H1 (cell line): ENCODE data around the gene SLC12A2.

ENCODE experiments used
- ATF2 ChIP-seq: IDR thresholded peaks from 2 replicates; pipeline ENCODE4 v1.6.1; 2012; ENCODE audit warnings: low read length, inconsistent platforms
- BRCA1 ChIP-seq: IDR thresholded peaks from 2 replicates; pipeline ENCODE4 v1.6.1; 2012; ENCODE audit warnings: low read depth, low read length, improper control_type of control experiment
- CEBPB ChIP-seq: IDR thresholded peaks from 2 replicates; pipeline ENCODE4 v1.6.1; 2012; ENCODE audit warnings: low read depth, low read length
- CHD1 ChIP-seq: IDR thresholded peaks from 2 replicates; pipeline ENCODE4 v1.6.1; 2012; ENCODE audit warnings: low read depth, low read length, improper control_type of control experiment
- EGR1 ChIP-seq: IDR thresholded peaks from 2 replicates; pipeline ENCODE4 v1.6.1; 2011; ENCODE audit warnings: low read depth, low read length, borderline replicate concordance
- EZH2 ChIP-seq: fragments of 200-600 bp; sonication (generic); IDR thresholded peaks from 2 replicates; pipeline ENCODE4 v1.7.1; 2012; ENCODE audit warnings: low read depth, mild to moderate bottlenecking, moderate library complexity, low read length, inconsistent platforms; ENCODE audit not compliant: severe bottlenecking
- MAX ChIP-seq: IDR thresholded peaks from 2 replicates; pipeline ENCODE4 v1.6.1; 2012; ENCODE audit warnings: inconsistent platforms
- POLR2AphosphoS5 ChIP-seq: IDR thresholded peaks from 2 replicates; pipeline ENCODE4 v1.6.1; 2011; ENCODE audit warnings: low read depth, low read length
- SIN3A ChIP-seq, 2 experiments: IDR thresholded peaks in 1 of 2; conservative IDR thresholded peaks in 1 of 2; 2 replicates each; pipeline ENCODE4 v1.6.1; 2011 to 2012; ENCODE audit warnings: low read length in 2 of 2, improper control_type of control experiment in 1 of 2, low read depth in 1 of 2, mild to moderate bottlenecking in 1 of 2
- SP1 ChIP-seq: IDR thresholded peaks from 2 replicates; pipeline ENCODE4 v1.6.1; 2011; ENCODE audit warnings: low read depth, low read length
- SP4 ChIP-seq: IDR thresholded peaks from 2 replicates; pipeline ENCODE4 v1.6.1; 2012; ENCODE audit warnings: low read length, inconsistent platforms
- TF ChIP-seq, protein P1 (sequence below), 3 experiments: IDR thresholded peaks; 1 replicate in 2 of 3; 2 replicates in 1 of 3; pipeline versions ENCODE4 v1.5.1 to v1.6.1; 2011; ENCODE audit warnings: low read length in 3 of 3, mild to moderate bottlenecking in 3 of 3, inconsistent platforms in 2 of 3, low read depth in 1 of 3, moderate library complexity in 1 of 3; ENCODE audit not compliant: insufficient read depth in 1 of 3; ENCODE audit errors: control extremely low read depth in 1 of 3

- TF ChIP-seq EZH2 (no peak), SIN3A (conservative IDR thresholded peaks at IDR 0.05 in 1 of 2, IDR thresholded peaks at IDR 0.05 in 1 of 2; ENCODE audit: low read depth in 1 of 2, low read length in 2 of 2) (no peak), ATF2 (no peak), BRCA1 (no peak), CEBPB (no peak), CHD1 (no peak), EGR1 (no peak), SP1 (no peak), MAX (no peak), POLR2AphosphoS5 (no peak), SP4 (no peak)
- TF ChIP-seq, protein P1, sequence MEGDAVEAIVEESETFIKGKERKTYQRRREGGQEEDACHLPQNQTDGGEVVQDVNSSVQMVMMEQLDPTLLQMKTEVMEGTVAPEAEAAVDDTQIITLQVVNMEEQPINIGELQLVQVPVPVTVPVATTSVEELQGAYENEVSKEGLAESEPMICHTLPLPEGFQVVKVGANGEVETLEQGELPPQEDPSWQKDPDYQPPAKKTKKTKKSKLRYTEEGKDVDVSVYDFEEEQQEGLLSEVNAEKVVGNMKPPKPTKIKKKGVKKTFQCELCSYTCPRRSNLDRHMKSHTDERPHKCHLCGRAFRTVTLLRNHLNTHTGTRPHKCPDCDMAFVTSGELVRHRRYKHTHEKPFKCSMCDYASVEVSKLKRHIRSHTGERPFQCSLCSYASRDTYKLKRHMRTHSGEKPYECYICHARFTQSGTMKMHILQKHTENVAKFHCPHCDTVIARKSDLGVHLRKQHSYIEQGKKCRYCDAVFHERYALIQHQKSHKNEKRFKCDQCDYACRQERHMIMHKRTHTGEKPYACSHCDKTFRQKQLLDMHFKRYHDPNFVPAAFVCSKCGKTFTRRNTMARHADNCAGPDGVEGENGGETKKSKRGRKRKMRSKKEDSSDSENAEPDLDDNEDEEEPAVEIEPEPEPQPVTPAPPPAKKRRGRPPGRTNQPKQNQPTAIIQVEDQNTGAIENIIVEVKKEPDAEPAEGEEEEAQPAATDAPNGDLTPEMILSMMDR (IDR thresholded peaks at IDR 0.05; ENCODE audit: control extremely low read depth in 1 of 3, insufficient read depth in 1 of 3, low read depth in 1 of 3, low read length in 3 of 3): no peak
Measured at GRCh38 chr5:128109138-128109537, 25.6 kb downstream of the SLC12A2 start.
